GM19238 (cell line): ENCODE measurements around the gene CORIN.
"Not testable (repeated sequence)": the region's sequence is repeated elsewhere in the genome, so short reads cannot be mapped to it uniquely, and the experiment has no call there.

Experiments used
- DNase-seq: peaks from one replicate; pipeline ENCODE4 v3.0.0; 2011; ENCODE audit warnings: low spot score; ENCODE audit not compliant: insufficient read length

Gene CORIN

DNA sequence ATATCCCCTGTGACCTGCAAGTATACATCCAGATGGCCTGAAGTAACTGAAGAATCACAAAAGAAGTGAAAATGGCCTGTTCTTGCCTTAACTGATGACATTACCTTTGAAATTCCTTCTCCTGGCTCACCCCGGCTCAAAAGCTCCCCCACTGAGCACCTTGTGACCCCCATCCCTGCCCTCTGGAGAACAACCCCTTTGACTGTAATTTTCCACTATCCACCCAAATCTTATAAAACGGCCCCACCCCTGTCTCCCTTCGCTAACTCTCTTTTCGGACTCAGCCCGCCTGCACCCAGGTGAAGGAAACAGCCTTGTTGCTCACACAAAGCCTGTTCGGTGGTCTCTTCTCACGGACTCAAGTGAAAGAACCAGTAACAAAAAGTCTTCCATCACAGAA lies 69.9 kb downstream of the CORIN start:
- DNase-seq: not testable (repeated sequence)

DNA sequence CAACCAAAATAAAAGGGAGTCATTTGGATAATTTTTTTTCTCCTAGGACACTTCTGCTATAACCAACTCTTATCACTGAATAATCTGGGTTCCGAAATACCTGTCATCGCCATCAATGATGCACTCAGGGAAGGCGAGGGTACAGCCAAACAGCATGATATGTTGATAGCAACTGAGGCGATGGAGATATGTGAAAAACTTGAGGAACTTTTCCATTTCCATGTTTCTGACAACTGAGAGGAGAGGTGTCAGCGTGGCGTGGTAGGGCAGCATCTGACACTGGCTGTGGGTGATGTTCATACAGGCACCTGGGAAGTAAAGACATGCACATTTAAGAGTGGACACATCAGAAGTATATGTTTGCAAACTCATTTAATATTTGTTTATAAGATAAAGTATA lies 74.6 kb downstream of the CORIN start:
- no peak for DNase-seq

DNA sequence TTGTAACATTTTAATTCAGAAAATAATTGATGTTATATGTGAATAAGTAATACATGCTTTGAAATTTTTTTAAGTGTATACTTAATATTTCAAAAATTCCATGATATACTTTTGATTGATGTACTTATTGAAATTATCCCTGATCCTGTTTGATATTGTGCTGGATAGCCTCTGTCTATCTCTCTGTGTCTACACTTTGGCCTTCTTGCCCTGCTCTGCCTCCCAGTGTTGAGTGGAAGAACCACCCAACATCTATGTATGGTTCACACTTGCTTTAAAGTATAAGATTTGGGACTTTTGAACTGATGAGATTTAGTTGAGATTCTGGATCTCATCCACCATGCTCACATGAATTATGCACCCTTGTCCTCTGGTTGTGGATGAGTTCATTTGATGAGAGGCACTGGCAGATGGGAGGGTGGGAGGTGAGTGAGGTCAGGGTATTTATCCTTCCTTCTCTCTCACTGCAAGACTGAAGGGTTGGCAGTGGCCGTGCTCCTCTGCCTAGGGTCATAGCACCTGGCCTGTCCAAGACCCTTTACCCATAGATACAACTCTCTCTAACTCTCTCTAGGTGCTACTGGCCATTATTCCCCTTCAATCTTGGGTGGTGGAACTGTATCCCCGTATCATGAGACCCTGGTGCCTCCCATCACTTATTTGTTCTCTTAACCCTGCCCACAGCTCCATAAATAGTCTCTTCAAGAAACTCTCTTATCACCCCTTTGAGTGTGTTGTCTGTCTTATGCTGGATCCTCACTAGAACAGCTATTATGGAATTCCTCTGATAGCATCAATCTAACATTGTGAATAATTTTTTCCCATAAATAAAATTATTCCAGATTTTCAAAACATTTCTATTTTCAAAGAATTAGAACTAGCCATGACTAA lies 75.2 kb downstream of the CORIN start:
- no peak for DNase-seq

DNA sequence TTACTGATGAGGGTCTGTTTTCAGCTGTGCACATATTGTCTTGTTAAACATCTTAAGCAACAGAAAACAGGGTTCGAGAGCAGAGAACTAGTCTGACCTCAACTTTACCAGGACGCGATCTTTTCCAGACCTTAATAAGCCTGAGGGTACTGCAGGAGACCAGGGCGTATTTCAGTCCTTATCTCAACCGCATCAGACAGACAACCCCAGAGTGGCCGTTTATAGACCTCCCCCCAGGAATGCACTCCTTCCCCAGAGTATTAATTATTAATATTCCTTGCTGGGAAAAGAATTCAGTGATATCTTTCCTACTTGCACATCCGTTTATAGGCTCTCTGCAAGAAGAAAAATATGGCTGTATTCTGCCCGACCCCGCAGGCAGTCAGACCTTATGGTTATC lies 84.6 kb downstream of the CORIN start:
- not testable (repeated sequence) for DNase-seq

DNA sequence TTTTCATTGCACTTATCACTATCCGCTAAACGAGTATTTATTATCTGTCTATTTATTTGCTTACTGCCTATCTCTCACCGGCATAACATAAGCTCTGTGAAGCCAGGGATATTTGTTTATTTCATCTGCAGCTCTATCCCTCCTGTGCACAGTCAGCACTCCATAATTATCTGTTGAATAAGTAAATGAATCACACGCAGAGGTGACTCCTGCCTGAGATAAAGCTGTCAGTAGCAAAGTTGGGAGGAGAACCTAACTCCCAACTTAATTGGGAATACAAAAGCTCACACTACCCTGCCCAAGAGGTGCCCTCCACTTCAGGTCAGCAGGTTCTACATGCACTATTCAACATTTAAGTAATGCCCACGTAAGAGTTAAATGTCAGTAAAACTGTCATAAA lies 85.7 kb downstream of the CORIN start:
- DNase-seq: no peak

DNA sequence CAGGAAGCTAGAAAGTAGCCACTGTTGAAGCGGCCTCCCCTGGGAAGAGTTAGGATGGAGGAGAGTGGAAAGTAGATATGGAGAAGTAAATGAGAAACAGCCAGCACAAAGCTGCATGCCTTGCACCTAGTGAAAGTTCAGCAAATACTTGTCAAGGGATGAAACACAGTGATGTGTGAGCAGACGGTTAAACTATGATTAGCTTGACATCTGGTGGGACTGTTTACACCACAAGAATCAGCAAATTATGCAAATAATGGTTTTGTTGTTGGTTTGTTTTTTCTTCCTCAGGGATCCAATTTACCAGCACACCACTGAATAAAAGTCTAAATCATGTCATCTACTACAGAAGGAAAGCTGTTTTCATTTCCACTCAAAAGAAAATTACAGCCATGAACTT lies 87.1 kb downstream of the CORIN start:
- DNase-seq: no peak

DNA sequence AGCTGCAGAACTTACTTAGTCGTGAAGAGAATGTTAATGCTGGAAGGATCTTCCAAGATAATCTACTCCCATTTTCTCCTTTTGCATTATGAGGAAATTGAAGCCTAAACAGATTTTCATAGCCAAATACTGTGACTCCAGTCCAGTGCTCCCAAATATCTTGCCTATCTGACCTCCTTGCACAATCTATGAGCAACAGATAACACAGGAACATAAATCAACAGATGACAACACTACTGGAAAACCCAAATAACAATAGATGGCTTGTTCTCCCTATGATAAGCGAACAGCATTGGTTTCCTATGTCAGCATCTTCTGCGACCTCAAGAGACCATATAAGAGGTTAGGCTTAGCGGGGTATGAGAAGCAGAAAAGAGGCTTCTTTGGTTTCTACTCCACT lies 88.0 kb downstream of the CORIN start:
- DNase-seq: no peak

DNA sequence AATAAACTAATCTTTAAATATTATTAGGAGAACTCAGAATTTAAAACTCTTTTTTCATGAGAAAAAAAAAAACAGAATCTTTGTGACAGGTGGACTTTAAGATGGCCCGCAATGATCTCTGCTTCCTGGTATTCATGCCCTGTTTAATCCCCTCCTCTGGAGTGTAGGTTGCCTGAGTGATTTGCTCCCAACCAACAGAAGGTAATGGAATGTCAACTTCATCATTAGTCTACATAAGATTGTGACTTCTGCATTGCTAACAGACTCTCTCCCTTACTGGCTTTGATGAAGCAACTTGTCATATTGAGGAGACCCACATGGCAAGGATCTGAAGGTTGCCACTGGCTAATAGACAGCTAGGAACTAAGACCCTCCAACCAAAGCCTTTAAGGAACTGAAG lies 88.8 kb downstream of the CORIN start:
- DNase-seq: no peak

DNA sequence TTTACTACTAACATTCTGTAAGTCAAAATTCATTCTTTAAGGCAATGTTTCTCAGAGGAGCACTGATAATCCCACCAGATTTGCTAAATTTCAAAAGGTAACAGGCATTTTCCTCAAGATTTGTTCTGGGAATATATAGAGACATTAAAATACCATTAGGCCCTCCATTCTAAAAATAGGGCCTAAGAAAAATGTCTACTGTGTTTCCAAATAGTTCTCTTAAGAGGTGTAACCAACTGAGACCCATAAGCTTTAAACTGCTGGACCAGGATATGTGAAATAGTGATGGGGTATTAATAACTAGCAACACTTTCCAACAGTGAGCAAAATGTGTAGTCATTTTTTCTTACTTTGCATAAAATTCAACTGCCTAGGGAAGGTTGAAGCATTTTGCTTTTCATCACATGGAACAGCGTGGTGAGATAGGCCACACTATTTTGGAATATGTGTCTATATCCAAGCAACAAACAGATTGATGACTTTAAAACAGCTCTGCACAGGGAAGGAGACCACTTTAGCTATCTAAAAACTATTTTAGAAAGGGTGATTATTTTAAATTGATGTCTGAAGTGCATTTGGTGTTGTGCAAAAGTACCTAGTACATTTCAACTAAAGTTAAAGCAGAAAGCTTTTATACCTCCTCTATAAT lies 89.9 kb downstream of the CORIN start:
- DNase-seq: no peak

DNA sequence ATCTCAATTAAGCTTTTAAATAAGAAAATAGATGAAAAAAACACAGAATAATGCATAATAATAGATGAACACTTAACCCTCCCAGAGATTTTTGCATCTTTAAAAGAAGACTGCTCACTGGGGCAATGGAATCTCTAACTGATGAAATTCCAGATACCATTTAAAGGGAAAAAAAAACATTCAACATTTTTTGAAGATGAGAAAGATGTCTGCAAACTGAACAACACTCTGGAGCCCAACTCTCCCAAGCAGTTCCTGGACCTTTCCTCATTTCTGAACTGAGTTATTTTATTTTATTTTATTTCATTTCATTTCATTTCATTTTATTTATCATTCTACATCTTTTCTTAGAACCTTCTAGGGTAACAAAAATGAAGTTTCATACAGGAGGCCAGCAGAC lies 90.7 kb downstream of the CORIN start:
- no peak for DNase-seq

DNA sequence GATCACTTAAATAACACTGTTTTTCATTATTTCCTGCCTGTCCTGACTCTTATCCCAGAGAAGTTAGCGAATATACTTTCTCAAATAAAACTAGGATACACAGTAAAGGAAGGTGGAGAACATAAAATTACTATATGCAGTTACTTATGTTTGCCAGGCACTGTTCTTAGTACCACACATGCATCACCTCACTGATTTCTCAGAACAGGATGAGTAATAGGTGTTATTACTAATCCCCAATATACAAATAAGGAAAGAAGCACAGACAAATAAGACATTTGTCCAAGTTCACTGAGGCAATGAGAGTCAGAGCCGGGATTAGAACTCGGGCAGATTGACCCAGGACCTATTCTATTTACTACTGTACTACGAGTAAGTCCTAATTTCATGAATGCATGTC lies 91.7 kb downstream of the CORIN start:
- no peak for DNase-seq

DNA sequence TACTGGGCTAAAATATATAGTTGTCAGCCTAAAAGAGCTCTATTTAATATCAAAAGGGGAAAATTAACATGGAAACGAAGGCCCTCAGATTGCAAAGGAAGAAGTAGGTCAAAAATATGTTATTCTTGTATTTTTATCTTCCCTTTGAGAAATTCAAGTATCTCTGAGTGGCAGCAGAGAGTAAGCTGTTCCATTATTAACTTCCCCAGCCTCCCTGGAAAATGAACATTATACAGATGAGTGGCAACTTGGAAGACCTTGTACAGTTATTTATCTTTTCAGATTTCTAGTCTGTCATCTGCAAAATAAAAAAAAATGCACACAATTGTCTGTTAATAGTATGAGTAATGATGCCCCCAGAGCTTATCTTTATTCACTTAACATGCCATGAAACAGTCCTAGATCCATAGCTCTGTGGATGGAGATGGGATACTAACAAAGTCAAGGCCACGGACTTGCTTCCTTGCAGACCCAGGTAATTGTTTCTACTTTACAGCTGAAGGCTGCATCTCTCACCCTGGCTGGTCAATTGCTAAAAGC lies 93.0 kb downstream of the CORIN start:
- DNase-seq: no peak

DNA sequence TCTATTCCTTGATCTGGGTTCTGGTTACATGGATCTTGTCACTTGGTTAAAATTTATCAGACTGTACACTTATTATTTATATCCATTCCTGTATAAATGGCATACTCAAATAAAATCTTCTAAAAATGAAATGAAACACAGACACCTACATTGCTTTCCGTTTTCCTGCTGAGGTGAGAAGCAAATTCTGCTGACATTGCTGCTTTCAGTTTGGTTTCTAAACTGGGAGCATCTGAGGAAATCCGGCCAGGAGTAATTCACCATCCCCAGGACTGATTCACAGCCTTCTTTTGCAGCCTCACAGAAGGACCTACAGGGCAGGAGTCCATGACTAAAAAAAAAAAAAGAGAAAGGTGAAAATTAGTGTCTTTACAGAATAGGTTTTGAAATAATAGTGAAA lies 93.6 kb downstream of the CORIN start:
- no peak for DNase-seq

DNA sequence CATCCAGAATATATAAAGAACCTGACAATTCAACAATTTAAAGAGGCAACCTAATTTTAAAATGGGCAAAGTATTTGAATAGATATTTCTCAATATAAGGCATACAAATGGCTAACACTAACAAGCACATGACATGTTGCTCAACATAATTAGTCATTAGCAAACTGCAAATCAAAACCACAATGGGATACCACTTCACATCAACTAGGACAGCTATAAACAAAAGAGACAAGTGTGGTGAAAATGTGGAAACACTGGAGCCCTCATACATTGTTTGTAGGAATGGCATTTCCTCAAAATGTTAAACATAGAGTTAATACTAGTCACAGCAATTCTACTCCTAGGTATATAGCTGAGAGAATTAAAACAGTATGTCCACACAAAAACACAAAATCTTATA lies 96.7 kb downstream of the CORIN start:
- no peak for DNase-seq

DNA sequence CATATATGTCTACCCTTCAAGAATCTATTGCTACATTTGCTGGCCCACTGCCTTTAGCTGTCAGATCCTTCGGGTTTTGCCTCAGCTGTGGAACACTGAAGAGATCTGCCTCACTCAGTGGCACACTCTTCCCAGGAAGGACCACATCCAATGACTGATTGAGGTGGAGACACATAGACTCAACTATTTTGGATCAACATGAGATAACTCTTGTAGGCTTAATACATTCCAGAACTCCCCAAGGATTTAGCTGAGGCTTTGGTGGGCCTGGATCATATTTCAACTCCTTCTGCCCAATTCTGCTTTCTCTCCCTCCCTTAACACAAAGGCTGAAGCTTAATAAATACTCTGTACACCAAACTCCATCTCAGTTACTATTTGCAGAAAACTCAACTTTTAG lies 100.5 kb downstream of the CORIN start:
- DNase-seq: no peak

DNA sequence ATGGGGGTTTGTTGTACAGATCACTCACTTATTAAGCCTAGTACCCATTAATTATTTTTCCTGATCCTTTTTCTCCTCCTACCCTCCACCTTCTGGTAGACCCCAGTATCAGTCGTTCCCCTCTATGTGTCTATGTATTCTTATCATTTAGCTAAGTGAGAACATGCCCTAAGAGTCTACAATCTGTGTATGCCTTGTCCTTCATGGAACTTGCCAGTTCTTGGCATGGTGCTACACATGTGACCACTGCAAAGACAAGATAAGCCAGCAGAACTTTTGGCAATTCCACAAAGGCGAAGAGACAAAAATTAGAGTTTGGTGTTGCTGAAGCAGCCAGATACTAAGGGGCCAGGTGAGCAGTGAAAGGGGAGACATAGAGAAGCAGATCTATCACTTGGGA lies 101.3 kb downstream of the CORIN start:
- DNase-seq: no peak

DNA sequence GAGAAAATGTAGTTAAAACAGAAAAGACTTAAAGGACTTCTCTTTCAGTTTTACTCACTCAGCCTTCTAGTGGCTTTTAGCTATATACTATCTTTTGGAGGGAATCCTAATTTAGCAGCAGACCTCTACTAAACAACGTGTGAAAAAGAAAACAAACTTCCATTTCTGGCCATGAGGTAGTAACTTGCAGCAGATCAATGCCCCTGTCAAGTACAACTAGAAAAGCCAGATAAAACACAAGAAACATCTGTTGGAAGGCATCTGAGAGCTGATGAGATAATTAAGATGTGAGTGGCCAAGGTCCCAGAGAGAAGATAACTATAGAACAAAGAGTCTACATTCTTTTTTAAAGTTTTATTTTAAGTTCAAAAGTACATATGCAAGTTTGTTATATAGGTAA lies 101.7 kb downstream of the CORIN start:
- DNase-seq: no peak

DNA sequence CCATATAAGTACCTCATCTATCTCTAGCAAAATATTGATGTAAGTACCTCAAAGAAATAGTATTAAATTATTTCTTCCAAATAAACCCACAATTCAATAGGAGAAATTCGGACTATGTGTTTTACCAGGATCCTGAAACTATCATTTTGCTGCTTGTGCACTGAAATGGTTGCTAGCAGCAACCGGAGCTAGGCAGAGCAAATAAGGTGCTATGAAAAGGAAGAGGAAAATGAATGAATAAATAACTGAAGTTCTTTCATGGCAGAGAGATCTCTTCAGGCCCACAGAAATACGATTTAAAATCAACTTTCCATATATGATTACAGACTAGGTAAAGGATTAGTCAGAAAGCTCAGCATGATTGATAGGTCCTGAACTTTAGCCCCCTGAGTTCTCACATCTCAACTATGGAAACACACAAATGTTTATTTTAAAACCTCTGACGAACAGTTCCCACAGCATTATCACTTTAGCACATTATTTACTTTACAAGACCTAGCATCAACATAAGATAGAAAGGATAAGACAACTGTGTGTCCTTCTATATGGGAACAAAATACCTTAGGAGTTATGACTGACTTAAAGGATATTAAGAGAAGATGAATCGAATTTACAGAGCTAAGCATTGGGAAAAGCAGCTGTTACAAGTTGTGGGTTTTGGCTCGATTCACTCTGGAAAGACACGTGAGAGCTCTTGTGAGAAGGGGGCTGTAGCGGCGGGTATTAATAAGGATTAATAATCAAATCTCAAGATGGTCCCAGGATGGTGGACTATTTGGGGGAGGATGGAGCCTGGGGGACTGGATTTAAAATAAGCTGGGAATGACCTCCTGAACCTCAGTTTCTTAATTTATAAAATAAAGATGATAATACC lies 104.3 kb downstream of the CORIN start:
- DNase-seq: no peak

DNA sequence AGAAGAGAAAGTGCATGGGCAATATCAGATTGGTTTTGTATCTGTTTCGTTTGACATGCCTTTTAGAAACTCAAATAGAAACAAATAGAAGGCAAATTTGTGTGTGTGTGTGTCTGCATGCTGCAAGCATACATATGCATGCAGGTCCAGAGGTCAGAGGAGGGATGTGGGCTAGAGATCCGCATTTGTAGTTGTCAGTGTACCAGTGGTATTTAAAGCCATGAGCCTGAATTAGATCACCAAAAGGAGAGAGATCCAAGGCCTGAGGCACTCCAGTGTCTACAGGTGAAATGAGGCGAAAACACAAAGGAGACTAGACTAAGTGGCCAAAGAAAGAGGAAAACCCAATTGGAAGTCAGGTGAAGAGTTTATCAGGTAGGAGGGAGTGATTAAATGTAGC lies 106.7 kb downstream of the CORIN start:
- no peak for DNase-seq

DNA sequence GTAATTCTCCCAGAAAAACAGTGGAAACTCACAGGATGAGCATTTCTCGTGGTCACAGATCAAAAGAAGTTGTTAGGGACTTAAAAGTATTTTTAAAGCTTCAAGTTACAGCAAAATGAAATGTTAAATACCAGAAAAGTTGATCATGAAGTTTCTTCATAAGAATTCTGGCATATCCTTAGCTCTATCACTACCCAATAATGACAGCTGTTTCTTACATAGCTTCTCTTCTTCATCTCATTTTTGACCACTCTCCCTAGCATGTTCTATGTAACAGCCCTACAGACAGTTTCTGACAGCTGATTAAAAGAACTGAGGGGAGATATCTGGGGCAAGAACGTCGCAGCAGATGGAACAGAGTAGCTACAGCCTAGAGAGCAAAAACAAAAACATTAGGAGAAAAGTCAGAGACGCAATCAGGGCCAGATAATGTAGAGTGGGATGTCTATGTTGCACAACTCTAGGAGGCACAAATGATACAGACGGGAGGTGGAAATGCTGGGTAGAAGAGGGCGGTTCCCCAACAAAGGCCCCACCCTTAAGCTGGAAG lies 108.7 kb downstream of the CORIN start:
- DNase-seq: no peak

DNA sequence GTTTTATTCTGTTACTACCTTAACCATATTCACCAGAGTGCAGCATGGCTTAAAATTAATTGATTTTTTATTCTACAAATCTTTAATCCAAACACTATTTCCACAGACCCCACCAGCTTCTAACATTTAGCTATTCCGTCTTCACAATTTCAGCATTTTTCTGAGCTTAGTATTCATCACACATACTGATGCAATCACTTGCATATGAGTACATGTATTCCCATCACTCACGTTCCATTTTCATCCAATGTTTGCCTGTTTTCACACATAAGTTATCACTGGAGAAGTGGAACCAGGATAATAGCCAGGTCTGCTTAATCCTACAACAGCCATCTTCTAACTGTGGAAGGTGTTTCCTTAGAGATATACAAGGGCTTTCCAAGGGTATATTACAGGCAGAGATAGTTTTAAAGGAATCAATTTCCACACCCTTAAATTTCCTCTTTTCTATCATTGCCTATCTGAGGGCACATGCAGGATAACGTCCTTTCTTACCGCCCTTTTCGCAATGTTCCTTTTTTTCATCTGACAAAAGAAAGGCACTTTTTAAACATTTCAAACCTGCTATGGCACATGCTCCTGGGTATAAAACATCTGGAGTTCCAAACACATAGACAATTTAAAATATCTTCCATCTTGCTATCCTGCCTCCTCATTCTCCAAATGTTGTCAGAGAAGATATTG lies 115.8 kb downstream of the CORIN start:
- no peak for DNase-seq
